Heart left ventricle (tissue), 13 donors: ENCODE data around the gene POU5F1.

Source experiments
- CTCF ChIP-seq, 12 donors: fragments of 200-600 bp; sonication (generic) in 4 of 12; IDR thresholded peaks; one replicate each; pipeline versions ENCODE4 v1.5.0 to v1.8.0; 2018 to 2022; ENCODE audit warnings: antibody characterized with exemption in 12 of 12, mild to moderate bottlenecking in 5 of 12
- POLR2A ChIP-seq, 2 donors: fragments of 450-650 bp; IDR thresholded peaks; one replicate each; pipeline ENCODE4 v1.6.1; 2017; ENCODE audit warnings: antibody characterized with exemption in 2 of 2, mild to moderate bottlenecking in 2 of 2, moderate library complexity in 2 of 2
- donor health status: ischemic (EF 13 %, LVEDD 7.1; RV severe dilation, severe dysfunction).
- donor health status: DM: no; HTN: yes; CAD: no.
- donor health status: DM: no; HTN: no; CAD: no.
- donor health status: ischemic (EF 25% LVEDD 6.9; RV normal size, moderate dysfunction).
- donor health status: ischemic (EF 25% LVEDD 5.7; RV mildly dilated, moderate dysfunction).
- donor health status: ischemic (EF 35%, LVEDD 5.7; RV mildly dilated, moderate dysfunction).
- donor health status: nonischemic (EF 11% LVEDD 7.7; RV severe dilation, severe dysfunction).
- donor health status: DM: yes; HTN: yes; CAD: no.
- donor health status: PGD.
- donor health status: ischemic (EF 29% LVEDD 5.4; RV normal size, mild dysfunction).
- donor health status: nonischemic (EF 23%, LVEDD 6.1; RV moderate dilation, normal function).

GRCh38 chr6:31170600-31170881 lies at the start of gene POU5F1:
- no peak for TF ChIP-seq CTCF (IDR thresholded peaks at IDR 0.05)
- TF ChIP-seq POLR2A (IDR thresholded peaks at IDR 0.05), result no peak
